Renal pelvis (tissue), 12 donors: Measurements from ENCODE around the gene C3orf38. TPM values are rescaled to one million over a fixed set of nuclear protein-coding genes. Genes with fewer than 3 reads are reported as not detected.
"Not testable (repeated sequence)": the region's sequence is repeated elsewhere in the genome, so short reads cannot be mapped to it uniquely, and the experiment has no call there.

Experiments used
- DNase-seq: peaks from one replicate; pipeline ENCODE4 v3.0.0-alpha.2; 2013
- long read RNA-seq, 16 experiments: transcript quantifications; one replicate each; lab custom pipeline, GENCODE V29; 2026
- polyA plus RNA-seq, 3 donors: library from polyadenylated mRNA; unstranded; fragments of 120-200 nt; gene quantifications; one replicate each; pipeline ENCODE4 v1.2.1, GENCODE V29; 2013; ENCODE audit not compliant: insufficient read length in 3 of 3

Gene C3orf38
- polyA plus RNA-seq = 10 to 100 TPM; 26.4 to 28.2 (median 27.4) TPM
- long read RNA-seq, donor 1, partial matches to known transcripts = 0 of 4 reads
- long read RNA-seq, donor 1, other reads (novel, unspliced or antisense) = 0 of 4 reads
- long read RNA-seq, donor 2, transcript C3orf38-201 (3 exons, 2,633 nt) = major isoform, 10 of 10 reads
- long read RNA-seq, donor 2, partial matches to known transcripts = 0 of 10 reads
- long read RNA-seq, donor 2, other reads (novel, unspliced or antisense) = 0 of 10 reads
- long read RNA-seq, donor 3, transcript C3orf38-201 (3 exons, 2,633 nt) = major isoform, 9 of 9 reads
- long read RNA-seq, donor 3, partial matches to known transcripts = 0 of 9 reads
- long read RNA-seq, donor 3, other reads (novel, unspliced or antisense) = 0 of 9 reads
- long read RNA-seq, donor 4, transcript C3orf38-201 (3 exons, 2,633 nt) = major isoform, 6 of 6 reads
- long read RNA-seq, donor 4, partial matches to known transcripts = 0 of 6 reads
- long read RNA-seq, donor 4, other reads (novel, unspliced or antisense) = 0 of 6 reads
- long read RNA-seq, donor 5, partial matches to known transcripts = 0 of 2 reads
- long read RNA-seq, donor 5, other reads (novel, unspliced or antisense) = 0 of 2 reads
- long read RNA-seq, donor 6, transcript C3orf38-201 (3 exons, 2,633 nt) = major isoform, 5 of 5 reads
- long read RNA-seq, donor 6, partial matches to known transcripts = 0 of 5 reads
- long read RNA-seq, donor 6, other reads (novel, unspliced or antisense) = 0 of 5 reads
- long read RNA-seq, donor 7, transcript C3orf38-201 (3 exons, 2,633 nt) = major isoform, 12 of 17 reads
- long read RNA-seq, donor 7, partial matches to known transcripts = 0 of 17 reads
- long read RNA-seq, donor 7, other reads (novel, unspliced or antisense) = 5 of 17 reads
- long read RNA-seq, donor 8, partial matches to known transcripts = 0 of 3 reads
- long read RNA-seq, donor 8, other reads (novel, unspliced or antisense) = 0 of 3 reads
- long read RNA-seq, donor 9, transcript C3orf38-201 (3 exons, 2,633 nt) = major isoform, 16 of 21 reads
- long read RNA-seq, donor 9, partial matches to known transcripts = 0 of 21 reads
- long read RNA-seq, donor 9, other reads (novel, unspliced or antisense) = 5 of 21 reads
- long read RNA-seq, donor 10, partial matches to known transcripts = 0 of 2 reads
- long read RNA-seq, donor 10, other reads (novel, unspliced or antisense) = 0 of 2 reads
- long read RNA-seq, donor 11, transcript C3orf38-201 (3 exons, 2,633 nt) = major isoform, 8 of 9 reads
- long read RNA-seq, donor 11, partial matches to known transcripts = 0 of 9 reads
- long read RNA-seq, donor 11, other reads (novel, unspliced or antisense) = 0 of 9 reads
- long read RNA-seq, donor 12, transcript C3orf38-201 (3 exons, 2,633 nt) = major isoform, 8 of 8 reads
- long read RNA-seq, donor 12, partial matches to known transcripts = 0 of 8 reads
- long read RNA-seq, donor 12, other reads (novel, unspliced or antisense) = 0 of 8 reads
- long read RNA-seq, donor 13, transcript C3orf38-201 (3 exons, 2,633 nt) = major isoform, 6 of 6 reads
- long read RNA-seq, donor 13, partial matches to known transcripts = 0 of 6 reads
- long read RNA-seq, donor 13, other reads (novel, unspliced or antisense) = 0 of 6 reads
- long read RNA-seq, donor 14 = 0 reads
- long read RNA-seq, donor 15, transcript C3orf38-201 (3 exons, 2,633 nt) = major isoform, 10 of 10 reads
- long read RNA-seq, donor 15, partial matches to known transcripts = 0 of 10 reads
- long read RNA-seq, donor 15, other reads (novel, unspliced or antisense) = 0 of 10 reads
- long read RNA-seq, donor 16, partial matches to known transcripts = 0 of 4 reads
- long read RNA-seq, donor 16, other reads (novel, unspliced or antisense) = 0 of 4 reads

GRCh38 chr3:88149509-88150362 is at the start of gene C3orf38:
Gene C3orf38 (plus strand): TSS chr3:88149959. CDS start chr3:88150053, 94 bp downstream.
- peak; percentile 91 for DNase-seq

- no peak for DNase-seq
These were observed 48.6 kb upstream of the C3orf38 start for GRCh38 chr3:88101142-88101541.

- no peak for DNase-seq
These were observed 44.4 kb upstream of the C3orf38 start for GRCh38 chr3:88105325-88105724.

DNA sequence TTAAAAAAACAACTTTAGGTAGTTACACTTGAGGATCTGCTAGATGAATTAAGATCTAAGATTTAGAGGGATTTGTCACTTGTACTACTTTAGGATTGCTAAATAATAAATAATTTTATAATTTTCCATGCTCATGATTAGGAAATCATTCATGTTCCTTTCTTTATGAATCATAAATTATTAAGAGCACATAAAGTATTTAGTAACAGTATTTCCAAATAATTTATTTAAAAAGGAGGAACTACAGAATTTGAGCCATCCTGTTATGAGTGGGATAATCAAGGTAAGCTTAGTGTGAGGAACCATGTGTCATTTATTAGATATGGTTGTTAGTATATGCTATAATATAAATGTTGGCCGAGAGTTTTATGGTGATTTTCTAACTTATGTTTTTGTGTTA is 37.5 kb upstream of the C3orf38 start:
- DNase-seq = no peak

DNA sequence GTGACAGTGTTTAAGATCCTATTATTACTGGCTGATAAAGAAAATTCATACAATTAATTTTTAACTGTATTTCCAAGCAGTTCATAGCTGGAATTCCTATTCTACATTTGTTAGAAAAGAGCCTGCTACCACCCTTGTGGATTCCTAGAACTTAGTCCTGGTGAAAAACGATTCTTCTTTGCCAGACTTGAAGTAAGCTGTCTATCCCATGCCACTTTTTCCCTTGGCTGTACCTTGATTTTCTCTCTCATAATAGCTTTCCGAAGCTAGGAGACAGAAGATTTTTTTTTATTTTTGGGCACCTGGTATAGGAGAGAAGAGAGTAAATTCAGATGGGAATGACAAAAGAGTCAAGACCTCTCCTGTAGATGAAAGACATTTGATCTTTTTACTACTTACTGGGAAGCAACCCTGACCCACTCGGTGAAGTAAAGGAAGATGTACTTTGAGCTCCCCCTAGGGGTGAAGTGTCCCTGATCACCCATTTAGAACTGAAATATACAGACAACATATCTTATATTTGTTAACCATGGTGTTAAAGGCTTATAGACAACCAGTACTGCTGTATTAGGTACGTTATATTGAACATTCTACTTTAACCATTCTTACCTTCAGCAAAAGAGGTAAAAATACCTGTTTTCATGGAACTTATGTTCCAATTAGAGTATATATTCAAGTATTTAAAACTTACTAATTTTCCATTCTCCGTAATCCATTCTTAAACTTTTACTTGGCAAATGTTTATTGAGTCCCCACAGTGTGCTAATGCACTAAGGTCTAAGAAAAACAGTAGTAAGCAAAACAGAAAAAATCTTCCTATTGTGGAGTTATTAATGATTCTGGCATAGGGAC is 36.2 kb upstream of the C3orf38 start:
- DNase-seq = peak; percentile 62

- no peak for DNase-seq
These were observed 34.7 kb upstream of the C3orf38 start for GRCh38 chr3:88114878-88115549.

DNA sequence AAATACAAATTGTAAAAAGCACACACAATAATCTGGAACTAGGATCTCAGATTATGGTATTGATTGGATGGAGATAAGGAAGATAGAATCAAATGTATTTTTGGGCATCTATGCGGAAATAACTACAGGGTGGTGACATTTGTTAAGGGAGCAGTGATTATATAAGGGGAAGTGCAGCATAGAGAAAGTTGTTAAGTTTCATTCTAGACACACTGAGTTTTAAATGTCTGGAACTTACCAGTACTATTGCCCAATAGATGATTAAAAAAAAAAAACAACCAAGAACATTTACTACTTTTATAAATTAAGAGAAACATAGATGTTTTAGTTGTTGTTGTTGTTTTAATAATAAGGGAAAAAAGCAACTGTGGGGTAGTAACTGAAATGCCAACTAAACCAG is 32.1 kb upstream of the C3orf38 start:
- DNase-seq = no peak

DNA sequence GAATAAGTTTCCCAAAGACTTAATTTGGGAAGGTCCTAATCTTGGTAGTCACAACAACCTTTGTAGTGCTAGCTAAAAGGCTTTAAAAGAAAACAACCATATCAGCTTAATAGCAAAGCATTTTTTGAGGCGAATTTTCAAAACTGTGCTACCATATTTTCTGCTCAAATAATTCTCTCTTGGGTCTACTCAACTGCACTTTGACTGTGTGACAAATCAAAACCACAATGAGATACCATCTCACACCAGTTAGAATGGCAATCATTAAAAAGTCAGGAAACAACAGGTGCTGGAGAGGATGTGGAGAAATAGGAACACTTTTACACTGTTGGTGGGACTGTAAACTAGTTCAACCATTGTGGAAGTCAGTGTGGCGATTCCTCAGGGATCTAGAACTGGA is 31.2 kb upstream of the C3orf38 start:
- not testable (repeated sequence) for DNase-seq

DNA sequence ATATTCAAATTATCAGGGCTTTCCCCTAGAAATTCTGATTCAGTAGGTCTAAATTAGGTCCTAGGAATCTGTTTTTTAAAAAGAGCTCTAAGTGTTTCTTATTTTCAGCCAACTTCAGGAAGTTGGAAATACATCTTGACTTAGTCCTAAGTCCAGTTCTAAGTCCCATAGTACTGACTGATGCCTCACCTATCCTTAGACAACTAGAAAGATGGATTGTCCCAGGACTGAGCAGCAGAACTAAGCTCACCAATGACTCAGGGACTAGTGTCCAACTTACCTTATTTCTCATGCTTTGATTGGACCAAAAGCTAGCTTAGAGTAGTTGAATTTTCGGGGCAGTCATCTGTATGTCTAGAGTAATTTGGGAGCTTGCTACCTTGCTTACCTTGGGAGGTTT is 26.2 kb upstream of the C3orf38 start:
- DNase-seq = no peak

DNA sequence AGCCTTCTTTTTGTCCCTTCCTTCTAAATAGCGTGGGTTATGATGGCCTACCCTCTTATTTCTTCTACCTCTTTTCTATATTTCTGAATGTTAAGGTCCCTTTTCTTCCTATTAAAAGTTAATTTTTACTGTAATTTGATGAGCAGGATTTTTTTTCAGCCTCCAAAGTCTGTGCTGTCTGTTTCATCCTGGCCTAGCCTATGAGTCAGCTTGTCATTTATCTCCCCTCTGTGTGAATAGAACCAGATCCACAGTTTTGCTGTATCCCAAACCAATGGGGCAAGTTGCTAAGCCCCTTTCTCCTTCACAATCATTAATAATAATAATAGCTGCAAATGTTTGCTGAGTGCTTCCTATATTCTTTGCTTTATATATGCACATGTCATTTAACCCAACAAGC is 18.1 kb upstream of the C3orf38 start:
- no peak for DNase-seq

GRCh38 chr3:88132894-88133293 is 16.9 kb upstream of the C3orf38 start:
- no peak for DNase-seq

DNA sequence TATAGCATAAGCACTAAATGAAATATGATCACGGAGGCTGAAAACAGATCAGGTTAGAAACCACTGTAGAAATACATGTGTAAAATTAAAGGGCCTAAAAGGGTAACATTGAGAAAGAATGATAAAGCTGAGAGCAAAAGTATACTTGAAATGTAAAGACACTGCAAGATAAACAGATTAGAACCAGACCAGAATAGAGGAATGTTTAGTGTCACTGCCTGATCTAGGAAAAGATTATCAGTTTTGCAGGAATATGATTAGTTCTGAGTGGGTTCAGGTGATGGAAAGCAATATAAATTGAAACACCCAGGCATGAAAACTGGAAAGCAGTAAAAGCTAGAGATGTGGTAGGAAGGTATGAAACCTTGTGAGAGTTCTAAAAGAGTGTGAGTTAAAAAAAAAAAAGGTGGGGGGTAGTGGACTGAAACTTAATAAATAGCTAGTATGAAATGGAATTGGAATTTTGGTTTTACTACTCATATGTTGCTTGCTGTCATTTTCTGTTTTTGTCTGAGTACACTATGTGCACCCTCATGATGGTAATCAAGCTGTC is 16.0 kb upstream of the C3orf38 start:
- DNase-seq = no peak

- DNase-seq = no peak
These were observed 11.9 kb upstream of the C3orf38 start for GRCh38 chr3:88137836-88138235.

DNA sequence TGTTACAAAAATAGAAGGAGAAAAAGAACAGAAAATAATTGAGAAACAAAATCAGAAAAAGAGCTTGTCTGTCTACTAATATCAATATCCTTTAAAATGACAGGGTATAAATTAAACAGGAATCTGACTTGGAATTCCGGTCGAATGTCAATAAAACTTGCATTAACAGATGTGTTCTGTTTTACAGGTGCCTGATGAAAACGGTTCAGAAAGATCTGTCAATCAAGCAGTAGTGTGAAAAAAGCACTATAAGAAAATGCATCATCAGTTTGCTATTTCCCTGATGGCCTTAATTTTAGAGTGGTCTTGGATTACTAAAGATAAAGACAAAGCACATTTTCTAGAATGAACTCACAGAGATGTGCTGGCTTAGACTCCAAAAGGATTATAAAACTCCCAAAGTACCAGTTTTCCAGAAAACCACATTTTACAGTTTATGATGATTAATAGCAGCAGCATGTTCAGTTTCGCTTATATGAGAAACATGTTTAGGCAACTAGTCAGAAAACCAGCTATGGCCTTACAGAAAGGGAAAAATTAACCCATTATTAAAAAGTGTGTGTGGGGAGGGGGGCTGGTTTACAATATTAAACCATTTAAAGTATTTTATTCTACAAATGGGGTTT is 8.2 kb upstream of the C3orf38 start:
- no peak for DNase-seq

DNA sequence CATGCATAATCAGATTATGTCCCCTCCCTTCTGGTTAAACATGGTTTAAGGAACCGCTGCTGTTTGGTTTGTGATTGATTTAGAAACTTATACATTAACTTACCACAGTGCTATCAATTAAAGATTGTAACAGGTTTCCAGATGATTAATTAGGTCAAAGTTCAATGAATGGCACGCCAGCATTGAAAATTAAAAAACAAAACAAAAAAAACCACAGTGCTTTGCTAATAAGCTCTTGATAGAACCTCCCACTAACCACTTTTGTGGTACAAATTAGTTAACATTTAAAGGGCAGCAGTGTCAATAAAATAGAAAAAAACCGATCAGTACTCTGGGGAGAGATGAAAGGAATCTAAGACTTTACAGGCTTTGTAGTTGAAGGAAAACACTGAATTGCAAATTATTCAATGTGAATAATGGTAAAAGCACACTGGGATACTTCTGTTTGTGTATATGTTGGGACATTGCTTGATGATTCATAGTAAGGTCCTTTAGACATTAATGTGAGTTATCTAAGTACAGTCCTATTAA is 7.6 kb upstream of the C3orf38 start:
- DNase-seq = no peak

GRCh38 chr3:88147261-88147660 is 2.5 kb upstream of the C3orf38 start:
- no peak for DNase-seq

DNA sequence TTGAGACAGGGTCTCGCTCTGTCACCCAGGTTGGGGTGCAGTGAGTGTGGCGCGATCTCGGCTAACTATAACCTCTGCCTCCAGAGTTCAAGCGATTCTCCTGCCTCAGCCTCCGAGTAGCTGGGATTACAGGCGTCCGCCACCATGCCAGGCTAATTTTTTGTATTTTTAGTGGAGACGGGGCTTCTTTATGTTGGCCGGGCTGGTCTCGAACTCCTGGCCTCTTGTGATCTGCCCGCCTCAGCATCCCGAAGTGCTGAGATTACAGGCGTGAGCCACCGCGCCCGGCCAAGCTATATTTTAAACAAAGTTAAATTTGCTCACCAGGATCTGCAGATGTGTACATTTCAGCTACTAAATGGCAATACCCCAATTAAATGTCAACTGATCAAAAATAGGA is 1.1 kb upstream of the C3orf38 start:
- DNase-seq = no peak
